ENCODE results near the gene ARRB2. TPM values are rescaled to one million over a fixed set of nuclear protein-coding genes. Genes with fewer than 3 reads are reported as not detected.

ARRB2 gene
- total RNA-seq, 2 donors from 2014 or later = 9.0 to 22.9 TPM

DNA sequence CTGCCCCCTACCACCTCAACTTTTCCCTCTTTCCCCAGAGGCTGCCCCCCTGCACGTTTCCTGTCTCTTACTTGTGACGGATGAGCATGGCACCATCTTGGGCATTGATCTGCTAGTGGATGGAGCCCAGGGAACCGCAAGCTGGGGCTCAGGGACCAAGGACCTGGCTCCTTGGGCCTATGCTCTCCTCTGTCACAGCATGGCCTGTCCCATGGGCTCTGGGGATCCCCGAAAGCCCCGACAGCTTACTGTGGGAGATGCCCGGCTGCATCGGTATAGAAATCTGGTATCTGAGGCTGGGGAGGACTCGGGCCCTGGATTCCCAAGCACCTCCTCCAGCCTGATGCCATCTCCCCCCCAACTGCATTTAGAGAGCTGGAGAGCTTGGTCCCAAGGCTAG, 31.1 kb downstream of the ARRB2 start:
- Histone ChIP-seq H3K36me3 (no peaks in the 10 kb centered on the region), H3K27me3 (peaks cover 5 to 14% of the 10 kb centered on the region in 2 donors), H3K4me3 (no peak overlapping the region), H3K27ac (no peak overlapping the region), H3K4me1 (peaks cover 0 to 25% of the 10 kb centered on the region in 2 donors), H3K9me3 (no peaks in the 10 kb centered on the region)
- TF ChIP-seq, protein P1, sequence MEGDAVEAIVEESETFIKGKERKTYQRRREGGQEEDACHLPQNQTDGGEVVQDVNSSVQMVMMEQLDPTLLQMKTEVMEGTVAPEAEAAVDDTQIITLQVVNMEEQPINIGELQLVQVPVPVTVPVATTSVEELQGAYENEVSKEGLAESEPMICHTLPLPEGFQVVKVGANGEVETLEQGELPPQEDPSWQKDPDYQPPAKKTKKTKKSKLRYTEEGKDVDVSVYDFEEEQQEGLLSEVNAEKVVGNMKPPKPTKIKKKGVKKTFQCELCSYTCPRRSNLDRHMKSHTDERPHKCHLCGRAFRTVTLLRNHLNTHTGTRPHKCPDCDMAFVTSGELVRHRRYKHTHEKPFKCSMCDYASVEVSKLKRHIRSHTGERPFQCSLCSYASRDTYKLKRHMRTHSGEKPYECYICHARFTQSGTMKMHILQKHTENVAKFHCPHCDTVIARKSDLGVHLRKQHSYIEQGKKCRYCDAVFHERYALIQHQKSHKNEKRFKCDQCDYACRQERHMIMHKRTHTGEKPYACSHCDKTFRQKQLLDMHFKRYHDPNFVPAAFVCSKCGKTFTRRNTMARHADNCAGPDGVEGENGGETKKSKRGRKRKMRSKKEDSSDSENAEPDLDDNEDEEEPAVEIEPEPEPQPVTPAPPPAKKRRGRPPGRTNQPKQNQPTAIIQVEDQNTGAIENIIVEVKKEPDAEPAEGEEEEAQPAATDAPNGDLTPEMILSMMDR (IDR thresholded peaks at IDR 0.05) = no peak
- DNase-seq (ENCODE audit: low spot score) = no peak

DNA sequence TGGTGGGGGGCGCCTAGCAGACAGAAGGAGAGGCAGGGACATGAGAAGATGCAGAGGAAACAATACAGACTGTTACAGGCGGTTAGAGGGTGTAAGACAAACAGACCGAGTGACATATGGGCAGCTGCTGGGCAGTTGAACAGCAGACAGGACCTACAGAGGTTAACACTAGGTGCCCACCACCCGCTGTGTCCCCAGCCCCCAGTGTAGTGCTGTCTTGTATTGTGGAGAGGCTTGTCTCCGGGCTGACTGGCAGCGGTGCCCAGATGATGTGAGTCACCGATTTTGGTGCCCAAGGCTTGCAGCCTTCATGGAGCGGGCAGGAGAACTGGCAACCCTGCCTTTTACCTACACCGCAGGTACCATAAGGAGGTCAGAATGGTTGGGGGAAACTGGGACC, 31.7 kb downstream of the ARRB2 start:
- peaks cover 5 to 14% of the 10 kb centered on the region in 2 donors for H3K27me3 ChIP-seq
- no peak overlapping the region for H3K27ac ChIP-seq
- TF ChIP-seq, protein P1 (IDR thresholded peaks at IDR 0.05) = no peak
- no peaks in the 10 kb centered on the region for H3K9me3 ChIP-seq
- peaks cover 0 to 25% of the 10 kb centered on the region in 2 donors for H3K4me1 ChIP-seq
- no peak for DNase-seq (ENCODE audit: low spot score)
- no peaks in the 10 kb centered on the region for H3K36me3 ChIP-seq
- no peak overlapping the region for H3K4me3 ChIP-seq

DNA sequence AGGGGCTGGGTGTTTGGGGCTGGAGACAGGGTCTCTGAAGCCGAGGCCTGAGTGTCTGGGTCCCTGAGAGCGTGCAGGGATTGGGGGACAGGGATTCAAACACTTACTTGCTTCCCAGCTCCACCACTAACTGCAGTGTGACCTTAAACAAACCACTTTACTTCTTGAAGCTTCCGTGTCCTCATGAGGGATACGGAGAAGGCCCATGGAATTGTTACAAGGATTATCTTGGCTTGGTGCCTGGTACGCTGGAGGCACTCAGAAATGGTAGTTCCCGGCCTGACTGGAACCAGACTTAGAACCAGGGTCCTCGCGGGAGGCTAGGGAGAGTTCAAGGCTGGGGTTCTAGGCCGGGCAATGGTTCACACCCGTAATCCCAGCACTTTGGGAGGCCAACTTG, 32.2 kb downstream of the ARRB2 start:
- Histone ChIP-seq H3K4me3 (no peak overlapping the region), H3K4me1 (peaks cover 0 to 26% of the 10 kb centered on the region in 2 donors), H3K27ac (no peak overlapping the region), H3K27me3 (peaks cover 5 to 14% of the 10 kb centered on the region in 2 donors), H3K9me3 (no peaks in the 10 kb centered on the region), H3K36me3 (no peaks in the 10 kb centered on the region)
- no peak for DNase-seq (ENCODE audit: low spot score)
- TF ChIP-seq, protein P1 (IDR thresholded peaks at IDR 0.05) = no peak

DNA sequence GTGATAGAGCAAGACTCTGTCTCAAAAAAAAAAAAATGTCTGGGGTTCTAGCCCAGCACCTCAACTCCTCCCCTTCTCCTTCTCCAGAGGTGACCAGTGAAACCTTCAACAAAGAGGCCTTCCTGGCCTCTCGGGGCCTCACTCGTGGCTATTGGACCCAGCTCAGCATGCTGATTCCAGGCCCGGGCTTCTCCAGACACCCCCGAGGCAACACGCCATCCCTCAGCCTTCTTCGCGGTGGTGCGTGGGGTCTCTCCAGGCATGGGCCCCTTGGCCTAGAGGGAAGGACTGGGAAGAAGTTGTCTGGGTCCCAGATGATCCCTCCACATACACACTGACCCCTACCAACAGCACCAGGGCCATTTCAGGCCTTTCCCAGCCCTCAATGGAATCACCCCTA, 32.8 kb downstream of the ARRB2 start:
- H3K27me3 ChIP-seq = peaks cover 5 to 14% of the 10 kb centered on the region in 2 donors
- TF ChIP-seq, protein P1 (IDR thresholded peaks at IDR 0.05) = no peak
- DNase-seq (ENCODE audit: low spot score) = no peak
- H3K27ac ChIP-seq = no peak overlapping the region
- no peaks in the 10 kb centered on the region for H3K36me3 ChIP-seq
- H3K9me3 ChIP-seq = no peaks in the 10 kb centered on the region
- no peak overlapping the region for H3K4me3 ChIP-seq
- H3K4me1 ChIP-seq = peaks cover 0 to 31% of the 10 kb centered on the region in 2 donors

DNA sequence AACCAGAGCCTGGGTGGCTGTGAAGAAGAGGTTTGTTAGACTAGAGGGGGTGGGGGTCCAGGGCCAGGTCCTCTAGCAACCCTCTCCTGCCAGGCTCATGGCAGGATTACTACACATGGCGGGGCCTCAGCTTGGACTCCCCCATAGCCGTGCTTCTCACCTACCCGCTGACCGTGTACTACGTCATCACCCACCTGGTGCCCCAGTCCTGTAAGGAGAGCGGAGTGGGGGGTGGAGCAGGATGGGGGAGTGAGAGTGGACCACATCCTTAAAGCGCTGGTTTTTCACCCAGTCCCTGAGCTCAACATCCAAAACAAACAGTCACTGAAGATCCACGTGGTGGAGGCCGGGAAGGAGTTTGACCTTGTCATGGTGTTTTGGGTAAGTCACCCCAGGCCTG, 33.5 kb downstream of the ARRB2 start:
- Histone ChIP-seq H3K27me3 (peaks cover 5 to 14% of the 10 kb centered on the region in 2 donors), H3K9me3 (no peaks in the 10 kb centered on the region), H3K4me3 (no peak overlapping the region), H3K27ac (no peak overlapping the region), H3K4me1 (peaks cover 0 to 27% of the 10 kb centered on the region in 2 donors), H3K36me3 (no peaks in the 10 kb centered on the region)
- TF ChIP-seq, protein P1 (IDR thresholded peaks at IDR 0.05) = no peak
- no peak for DNase-seq (ENCODE audit: low spot score)
